Suprapubic skin (tissue), 4 donors: ENCODE measurements around the gene SLAMF1. TPM values are rescaled to one million over a fixed set of nuclear protein-coding genes. Genes with fewer than 3 reads are reported as not detected.

Source experiments
- DNase-seq, 2 donors: peaks; one replicate each; pipeline ENCODE4 v3.0.0-alpha.2; 2019; ENCODE audit warnings: low spot score in 2 of 2
- H3K27ac ChIP-seq: fragments of 200-600 bp; sonication (generic); one replicate; pipeline ENCODE4 v1.5.1; 2019
- H3K27me3 ChIP-seq: fragments of 200-600 bp; sonication (generic); one replicate; pipeline ENCODE4 v1.5.1; 2019
- H3K36me3 ChIP-seq: fragments of 200-600 bp; sonication (generic); one replicate; pipeline ENCODE4 v1.5.1; 2019
- H3K4me1 ChIP-seq: fragments of 200-600 bp; sonication (generic); one replicate; pipeline ENCODE4 v1.5.1; 2019
- H3K4me3 ChIP-seq: fragments of 200-600 bp; sonication (generic); one replicate; pipeline ENCODE4 v1.5.1; 2019; ENCODE audit warnings: mild to moderate bottlenecking
- H3K9me3 ChIP-seq: fragments of 200-600 bp; sonication (generic); one replicate; pipeline ENCODE4 v1.5.1; 2019
- EP300 ChIP-seq: sonication (generic); formaldehyde crosslinking; IDR thresholded peaks from one replicate; pipeline ENCODE4 v1.6.1; 2017; ENCODE audit warnings: antibody characterized with exemption
- POLR2A ChIP-seq, 2 donors: fragments of 450-650 bp; IDR thresholded peaks; one replicate each; pipeline ENCODE4 v1.6.1; 2017; ENCODE audit warnings: antibody characterized with exemption in 2 of 2, mild to moderate bottlenecking in 2 of 2, moderate library complexity in 2 of 2
- POLR2AphosphoS5 ChIP-seq, 3 donors: sonication (generic); formaldehyde crosslinking; IDR thresholded peaks; one replicate each; pipeline ENCODE4 v1.6.1; 2017; ENCODE audit warnings: antibody characterized with exemption in 3 of 3
- WGBS: methylation state at CpG from one replicate; pipeline ENCODE4 v1.1.5; 2018; 5-methylcytosine and 5-hydroxymethylcytosine counted together
- total RNA-seq, 4 donors: library from RNA; depleted of rRNA; stranded (reverse); fragments of >200 nt; gene quantifications; one replicate each; pipeline ENCODE4 v1.1.0, GENCODE V29; 2016
- TF ChIP-seq, protein P1 (sequence below), 2 donors: fragments of 200-600 bp in 1 of 2; fragments of 450-650 bp in 1 of 2; sonication (generic) in 1 of 2; IDR thresholded peaks; one replicate each; pipeline ENCODE4 v1.5.1; 2016 to 2019; ENCODE audit warnings: antibody characterized with exemption in 2 of 2, mild to moderate bottlenecking in 1 of 2, moderate library complexity in 1 of 2

Gene SLAMF1
- total RNA-seq, 4 donors from 2014 or later: not detected

DNA sequence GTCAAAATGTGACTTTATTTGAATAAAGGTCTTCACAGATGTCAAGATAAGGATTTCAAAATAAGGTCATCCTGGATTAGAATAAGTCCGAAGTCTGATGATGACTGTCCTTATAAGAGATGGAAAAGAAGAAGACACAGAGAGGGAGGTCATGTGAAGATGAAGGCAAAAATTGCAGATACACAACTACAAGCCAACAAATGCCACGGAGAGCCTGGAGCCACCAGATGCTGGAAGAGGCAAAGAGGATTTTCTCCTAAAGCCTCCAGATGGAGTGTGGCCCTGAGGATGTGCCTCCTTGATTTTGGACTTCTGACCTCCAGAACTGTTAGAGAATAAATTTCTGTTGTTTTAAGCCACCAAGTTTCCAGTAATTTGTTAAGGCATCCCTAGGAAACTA, 31.2 kb downstream of the SLAMF1 start:
- Histone ChIP-seq H3K27me3 (peaks cover 6% of the 10 kb centered on the region), H3K27ac (no peak overlapping the region), H3K4me1 (no peaks in the 10 kb centered on the region), H3K9me3 (no peaks in the 10 kb centered on the region), H3K4me3 (no peak overlapping the region), H3K36me3 (no peaks in the 10 kb centered on the region)
- no peak for DNase-seq
- 93% methylated on average over 2 of the region's 2 CpGs for WGBS
- TF ChIP-seq POLR2AphosphoS5 (IDR thresholded peaks at IDR 0.05) (no peak), POLR2A (IDR thresholded peaks at IDR 0.05) (no peak), EP300 (no peak)
- TF ChIP-seq, protein P1, sequence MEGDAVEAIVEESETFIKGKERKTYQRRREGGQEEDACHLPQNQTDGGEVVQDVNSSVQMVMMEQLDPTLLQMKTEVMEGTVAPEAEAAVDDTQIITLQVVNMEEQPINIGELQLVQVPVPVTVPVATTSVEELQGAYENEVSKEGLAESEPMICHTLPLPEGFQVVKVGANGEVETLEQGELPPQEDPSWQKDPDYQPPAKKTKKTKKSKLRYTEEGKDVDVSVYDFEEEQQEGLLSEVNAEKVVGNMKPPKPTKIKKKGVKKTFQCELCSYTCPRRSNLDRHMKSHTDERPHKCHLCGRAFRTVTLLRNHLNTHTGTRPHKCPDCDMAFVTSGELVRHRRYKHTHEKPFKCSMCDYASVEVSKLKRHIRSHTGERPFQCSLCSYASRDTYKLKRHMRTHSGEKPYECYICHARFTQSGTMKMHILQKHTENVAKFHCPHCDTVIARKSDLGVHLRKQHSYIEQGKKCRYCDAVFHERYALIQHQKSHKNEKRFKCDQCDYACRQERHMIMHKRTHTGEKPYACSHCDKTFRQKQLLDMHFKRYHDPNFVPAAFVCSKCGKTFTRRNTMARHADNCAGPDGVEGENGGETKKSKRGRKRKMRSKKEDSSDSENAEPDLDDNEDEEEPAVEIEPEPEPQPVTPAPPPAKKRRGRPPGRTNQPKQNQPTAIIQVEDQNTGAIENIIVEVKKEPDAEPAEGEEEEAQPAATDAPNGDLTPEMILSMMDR (IDR thresholded peaks at IDR 0.05): no peak

DNA sequence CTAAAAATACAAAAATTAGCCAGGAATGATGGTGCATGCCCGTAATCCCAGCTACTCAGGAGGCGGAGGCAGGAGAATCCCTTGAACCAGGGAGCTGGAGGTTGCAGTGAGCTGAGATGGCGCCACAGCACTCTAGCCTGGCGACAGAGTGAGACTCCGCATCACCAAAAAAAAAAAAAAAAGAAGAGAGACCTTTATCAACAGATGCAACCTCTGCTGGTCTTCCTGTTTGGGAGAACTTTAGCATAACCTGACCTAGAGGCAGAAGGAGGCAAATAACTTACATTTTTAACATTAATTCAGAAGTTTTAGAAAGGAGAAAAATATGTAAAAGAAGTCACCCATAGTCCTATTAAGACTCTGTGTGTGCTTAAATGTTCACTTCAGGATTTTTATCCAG, 32.4 kb downstream of the SLAMF1 start:
- H3K27me3 ChIP-seq: peaks cover 6% of the 10 kb centered on the region
- DNase-seq: no peak
- H3K9me3 ChIP-seq: no peaks in the 10 kb centered on the region
- H3K4me3 ChIP-seq: no peak overlapping the region
- no peaks in the 10 kb centered on the region for H3K4me1 ChIP-seq
- 68% methylated on average over 5 of the region's 5 CpGs for WGBS
- H3K27ac ChIP-seq: no peak overlapping the region
- TF ChIP-seq EP300 (no peak), POLR2AphosphoS5 (IDR thresholded peaks at IDR 0.05) (no peak), POLR2A (IDR thresholded peaks at IDR 0.05) (no peak)
- TF ChIP-seq, protein P1 (IDR thresholded peaks at IDR 0.05): no peak
- H3K36me3 ChIP-seq: no peaks in the 10 kb centered on the region

DNA sequence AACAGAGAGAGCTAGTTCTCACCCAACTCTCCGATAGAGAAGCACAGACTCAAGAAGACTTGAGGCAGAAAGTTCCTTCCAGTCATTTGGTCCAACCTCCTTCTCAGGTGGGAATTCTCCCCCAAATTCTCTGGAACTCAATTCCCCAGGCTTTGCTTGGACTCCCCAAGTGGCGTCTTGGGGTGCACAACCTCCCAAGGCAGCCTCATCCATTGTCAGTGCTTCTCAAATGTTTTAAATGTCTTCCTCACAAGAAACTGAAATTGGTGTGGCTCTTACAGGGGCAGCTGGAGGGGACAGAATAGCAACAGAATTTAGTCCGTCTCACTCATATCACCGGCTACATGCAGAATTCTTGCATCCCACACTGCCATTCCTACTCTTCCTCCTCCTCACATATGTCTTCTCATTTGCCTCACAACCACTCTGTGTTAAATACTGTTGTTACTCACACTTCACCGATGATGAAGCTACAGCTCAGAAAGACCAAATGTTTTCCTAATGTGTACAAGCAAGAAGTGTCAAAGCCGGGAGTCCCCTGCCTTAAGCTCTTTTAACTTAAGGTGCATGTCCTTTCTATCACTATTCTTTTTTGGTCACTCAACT, 34.1 kb downstream of the SLAMF1 start:
- Histone ChIP-seq H3K4me1 (no peaks in the 10 kb centered on the region), H3K4me3 (no peak overlapping the region), H3K9me3 (no peaks in the 10 kb centered on the region), H3K27ac (no peak overlapping the region), H3K27me3 (peaks cover 6% of the 10 kb centered on the region), H3K36me3 (no peaks in the 10 kb centered on the region)
- WGBS: 82% methylated on average over 6 of the region's 6 CpGs
- TF ChIP-seq POLR2AphosphoS5 (IDR thresholded peaks at IDR 0.05): no peak
- TF ChIP-seq, protein P1 (IDR thresholded peaks at IDR 0.05): no peak
- no peak for TF ChIP-seq POLR2A (IDR thresholded peaks at IDR 0.05)
- no peak for TF ChIP-seq EP300
- no peak for DNase-seq

DNA sequence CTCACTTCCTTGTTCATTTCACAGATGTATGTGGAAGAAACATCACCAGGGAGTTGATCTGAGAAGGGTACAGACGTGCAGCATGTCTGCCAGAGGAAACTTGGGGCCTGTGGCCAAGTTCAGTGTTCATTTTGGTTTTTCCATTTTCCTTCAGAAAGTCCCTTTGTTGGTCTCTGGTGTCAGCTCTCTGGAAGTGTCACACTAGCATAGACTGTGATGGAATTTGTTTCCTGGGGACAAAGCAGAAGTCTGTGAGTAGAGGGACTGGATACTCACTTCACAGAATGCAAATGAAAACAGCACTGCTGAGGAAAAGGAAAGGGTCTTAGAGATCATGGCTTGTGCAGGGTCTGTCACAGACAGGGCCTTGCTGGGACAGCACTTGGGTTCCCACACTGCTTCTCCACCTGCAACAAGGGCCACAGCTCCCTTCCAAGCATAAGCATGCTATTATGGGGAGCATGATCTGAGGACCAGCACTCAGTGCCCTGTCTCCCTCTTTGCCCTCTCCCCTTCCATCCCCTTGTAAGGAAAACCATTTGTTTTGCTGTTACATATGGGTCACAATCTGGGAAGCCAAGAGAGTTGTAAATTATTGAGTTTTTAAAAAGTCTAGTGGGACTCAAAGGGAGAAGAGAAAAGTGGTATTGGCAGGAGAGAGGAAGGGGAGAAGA, 36.1 kb downstream of the SLAMF1 start:
- Histone ChIP-seq H3K36me3 (no peaks in the 10 kb centered on the region), H3K27ac (no peak overlapping the region), H3K9me3 (no peaks in the 10 kb centered on the region), H3K27me3 (peaks cover 6% of the 10 kb centered on the region), H3K4me3 (no peak overlapping the region), H3K4me1 (no peaks in the 10 kb centered on the region)
- DNase-seq: no peak
- TF ChIP-seq POLR2AphosphoS5 (IDR thresholded peaks at IDR 0.05) (no peak), POLR2A (IDR thresholded peaks at IDR 0.05) (no peak), EP300 (no peak)
- TF ChIP-seq, protein P1 (IDR thresholded peaks at IDR 0.05): no peak
- WGBS: 21% methylated on average over 1 of the region's 1 CpG

DNA sequence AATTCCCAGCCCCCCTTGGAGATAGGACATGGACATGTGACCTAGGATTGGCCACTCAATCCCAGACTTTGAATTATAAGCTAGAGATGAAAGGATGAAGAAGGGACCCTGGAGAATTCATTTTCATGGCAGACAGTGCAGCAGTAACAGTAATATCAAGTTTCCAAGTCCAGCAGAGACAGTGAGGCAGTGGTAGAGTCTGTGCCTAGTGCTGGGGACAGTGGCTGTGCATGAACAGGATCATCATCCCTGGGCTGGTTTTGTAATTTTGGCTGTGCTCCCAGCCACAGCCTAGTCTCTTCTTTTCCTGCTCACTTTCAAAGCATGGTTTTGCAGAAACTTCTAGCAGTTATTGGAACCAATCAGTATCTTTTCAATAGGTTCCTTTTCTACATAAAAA, 37.9 kb downstream of the SLAMF1 start:
- H3K4me1 ChIP-seq: no peaks in the 10 kb centered on the region
- no peak for TF ChIP-seq EP300
- TF ChIP-seq POLR2A (IDR thresholded peaks at IDR 0.05): no peak
- TF ChIP-seq, protein P1 (IDR thresholded peaks at IDR 0.05): no peak
- H3K36me3 ChIP-seq: no peaks in the 10 kb centered on the region
- DNase-seq: no peak
- no peaks in the 10 kb centered on the region for H3K9me3 ChIP-seq
- H3K4me3 ChIP-seq: no peak overlapping the region
- no peak overlapping the region for H3K27ac ChIP-seq
- H3K27me3 ChIP-seq: peaks cover 6% of the 10 kb centered on the region
